Measurements from ENCODE around the gene FLNB.

- TF ChIP-seq POLR2A (IDR thresholded peaks at IDR 0.05) (no peak), CTCF (IDR thresholded peaks at IDR 0.05) (no peak)
Observed at GRCh38 chr3:58084166-58084565, 75.9 kb downstream of the FLNB start.

Data from Peyer's patch (tissue), 4 donors.